ENCODE results near the gene RIBC1. TPM values are rescaled to one million over a fixed set of nuclear protein-coding genes. Genes with fewer than 3 reads are reported as not detected.

The RIBC1 gene
- 1 to 10 TPM; 1.1 to 1.5 TPM for total RNA-seq

- no peak for ATAC-seq
- Mint-ChIP-seq H3K4me3 (peak within 1 kb of the TSS; percentile 86), H3K4me1 (ENCODE audit: low read depth in 2 of 2) (peaks cover 24 to 27% of the 10 kb centered on the region in 2 donors), H3K9me3 (no peaks in the 10 kb centered on the region), H3K27me3 (no peaks in the 10 kb centered on the region), H3K36me3 (peaks cover 5% of the 10 kb centered on the region), H3K27ac (peak within 1 kb of the TSS; percentile 87 to 90)
- DNase-seq (ENCODE audit: low spot score), result no peak
These were observed at the start of gene RIBC1 for GRCh38 chrX:53422861-53423306. RIBC1 (plus strand) TSS chrX:53422873; CDS start chrX:53426277, 3,404 bp downstream.

DNA sequence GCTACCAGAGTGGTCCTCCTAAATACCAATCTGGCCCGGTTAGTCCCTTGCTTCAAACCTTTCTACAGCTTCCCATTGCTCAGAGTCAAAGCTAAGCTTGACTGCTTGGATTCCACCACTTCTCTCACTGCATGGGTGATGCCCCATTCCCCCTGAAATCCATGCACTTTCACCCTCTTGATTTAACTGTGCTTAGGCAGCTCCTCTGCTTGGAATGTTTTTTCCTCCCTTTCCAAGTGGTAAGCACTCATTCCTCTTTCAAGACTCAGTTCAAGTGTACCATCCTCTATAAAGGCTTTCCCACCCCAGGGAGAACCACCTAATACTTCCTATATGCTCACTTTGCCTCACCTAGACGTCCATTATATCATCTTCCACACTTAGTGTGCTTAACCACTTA, 49.4 kb upstream of the RIBC1 start:
- Mint-ChIP-seq H3K9me3 (no peaks in the 10 kb centered on the region), H3K27ac (no peak overlapping the region), H3K4me3 (no peak overlapping the region), H3K27me3 (no peaks in the 10 kb centered on the region), H3K4me1 (ENCODE audit: low read depth in 2 of 2) (peaks cover 6 to 9% of the 10 kb centered on the region in 2 donors), H3K36me3 (peaks cover 7% of the 10 kb centered on the region)
- ATAC-seq, result no peak
- no peak for DNase-seq (ENCODE audit: low spot score)

DNA sequence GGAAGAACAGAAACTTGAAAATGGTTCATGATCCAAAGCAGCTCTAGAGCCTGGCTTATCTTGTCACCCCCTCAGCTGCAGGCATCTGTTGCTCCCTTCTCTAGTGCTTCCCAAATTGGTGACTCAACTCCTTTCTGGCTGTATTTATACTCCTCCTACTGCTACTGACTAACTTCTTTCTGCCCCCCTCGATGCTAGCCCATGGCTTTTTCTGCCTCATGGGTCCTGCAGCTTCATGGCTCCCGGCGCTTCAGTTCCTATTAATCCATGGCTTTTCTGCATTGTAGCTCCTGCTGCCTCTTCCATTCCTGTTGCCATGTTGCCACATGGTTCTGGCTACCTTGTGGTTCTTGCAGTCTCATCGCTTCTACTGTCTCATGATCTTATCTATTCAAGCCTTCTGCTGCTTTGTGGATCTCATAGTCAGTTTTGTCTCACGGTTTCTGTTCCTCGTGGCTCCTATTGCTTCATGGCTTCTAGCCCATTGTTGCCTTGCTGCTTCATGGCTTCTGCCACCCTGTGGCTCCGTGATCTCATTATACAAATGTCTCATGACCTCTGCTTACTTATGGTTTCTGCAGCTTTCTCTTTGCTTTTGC, 48.4 kb upstream of the RIBC1 start:
- Mint-ChIP-seq H3K36me3 (peaks cover 9% of the 10 kb centered on the region), H3K27me3 (no peaks in the 10 kb centered on the region), H3K9me3 (no peaks in the 10 kb centered on the region), H3K27ac (no peak overlapping the region), H3K4me1 (ENCODE audit: low read depth in 2 of 2) (peaks cover 6 to 9% of the 10 kb centered on the region in 2 donors), H3K4me3 (no peak overlapping the region)
- DNase-seq (ENCODE audit: low spot score), result no peak
- no peak for ATAC-seq

DNA sequence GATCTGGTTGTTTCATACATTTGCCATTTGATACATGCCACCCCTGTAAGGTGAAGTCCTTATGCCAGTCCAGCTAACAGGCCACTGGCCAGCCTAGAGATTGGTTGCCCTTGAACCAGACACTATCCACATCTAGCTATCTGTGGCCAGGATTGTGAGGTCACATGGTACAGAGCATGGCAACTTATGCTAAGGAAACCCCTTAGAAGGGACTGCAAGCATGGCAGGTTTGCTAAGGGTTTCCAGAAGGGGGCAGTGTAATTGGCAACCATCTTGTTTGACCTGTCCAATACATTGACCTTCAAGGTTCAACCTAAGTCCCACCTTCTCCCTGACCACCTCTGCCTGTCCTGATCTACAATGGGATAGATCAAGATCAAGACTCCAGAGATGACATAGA, 47.8 kb upstream of the RIBC1 start:
- no peak for DNase-seq (ENCODE audit: low spot score)
- H3K4me1 Mint-ChIP-seq (ENCODE audit: low read depth in 2 of 2), result peaks cover 6 to 9% of the 10 kb centered on the region in 2 donors
- peaks cover 9% of the 10 kb centered on the region for H3K36me3 Mint-ChIP-seq
- H3K9me3 Mint-ChIP-seq, result no peaks in the 10 kb centered on the region
- H3K27ac Mint-ChIP-seq, result no peak overlapping the region
- no peak overlapping the region for H3K4me3 Mint-ChIP-seq
- no peaks in the 10 kb centered on the region for H3K27me3 Mint-ChIP-seq
- no peak for ATAC-seq

DNA sequence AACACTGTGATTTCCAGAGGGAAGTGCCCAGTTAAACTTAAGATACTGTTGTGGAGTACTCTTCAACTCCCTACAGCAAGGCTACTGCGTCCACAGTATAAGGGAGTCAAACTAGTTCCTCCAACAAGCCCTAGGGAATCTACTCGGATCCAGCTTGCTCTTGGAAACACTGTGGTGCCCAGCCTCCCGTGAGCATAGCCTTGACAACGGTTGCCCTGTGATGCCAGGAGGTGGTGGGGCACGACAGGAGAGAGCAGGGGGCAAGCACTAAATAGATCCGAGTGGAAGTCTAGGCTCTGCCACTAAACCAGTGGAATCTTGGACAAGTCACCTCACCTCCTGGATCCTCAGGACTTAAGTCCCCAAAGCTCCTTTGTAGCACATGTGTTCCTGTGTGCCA, 45.8 kb upstream of the RIBC1 start:
- Mint-ChIP-seq H3K4me1 (ENCODE audit: low read depth in 2 of 2) (peaks cover 6 to 14% of the 10 kb centered on the region in 2 donors), H3K27ac (no peak overlapping the region), H3K36me3 (peaks cover 9% of the 10 kb centered on the region)

GRCh38 chrX:53377464-53377863, 45.2 kb upstream of the RIBC1 start:
- ATAC-seq (no peak), DNase-seq (ENCODE audit: low spot score) (no peak)
- Mint-ChIP-seq H3K9me3 (no peaks in the 10 kb centered on the region), H3K4me3 (no peak overlapping the region), H3K27ac (no peak overlapping the region), H3K4me1 (ENCODE audit: low read depth in 2 of 2) (peaks cover 6 to 14% of the 10 kb centered on the region in 2 donors), H3K36me3 (peaks cover 9% of the 10 kb centered on the region), H3K27me3 (no peaks in the 10 kb centered on the region)

More for the DNA sequence above, 45.8 kb upstream of the RIBC1 start:
- DNase-seq (ENCODE audit: low spot score) (no peak), ATAC-seq (no peak)
- no peaks in the 10 kb centered on the region for H3K27me3 Mint-ChIP-seq
- no peaks in the 10 kb centered on the region for H3K9me3 Mint-ChIP-seq
- no peak overlapping the region for H3K4me3 Mint-ChIP-seq

- Mint-ChIP-seq H3K9me3 (no peaks in the 10 kb centered on the region), H3K4me3 (no peak overlapping the region), H3K4me1 (ENCODE audit: low read depth in 2 of 2) (peaks cover 6 to 14% of the 10 kb centered on the region in 2 donors), H3K27me3 (no peaks in the 10 kb centered on the region), H3K36me3 (peaks cover 9% of the 10 kb centered on the region), H3K27ac (no peak overlapping the region)
- ATAC-seq (no peak), DNase-seq (ENCODE audit: low spot score) (no peak)
These were observed 43.5 kb upstream of the RIBC1 start for GRCh38 chrX:53379008-53379710.

DNA sequence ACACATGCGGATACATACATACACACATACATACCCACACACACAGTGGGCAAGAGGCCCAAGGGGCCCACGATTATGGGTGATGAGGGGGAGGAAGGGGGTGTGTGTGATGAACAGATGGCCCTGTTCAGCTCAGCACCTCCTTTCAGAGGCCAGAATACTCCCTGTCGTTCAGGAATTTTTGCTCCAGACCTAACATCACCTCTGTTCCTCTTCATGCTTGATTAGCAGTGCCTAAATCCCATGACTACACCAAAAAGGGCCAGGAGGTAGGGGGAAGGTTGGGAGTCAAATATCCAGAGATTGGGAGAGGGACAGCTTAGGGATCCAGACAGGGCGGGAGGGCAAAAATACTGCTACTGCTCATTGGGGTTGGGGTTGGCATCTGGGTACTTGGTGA, 42.9 kb upstream of the RIBC1 start:
- ATAC-seq (no peak), DNase-seq (ENCODE audit: low spot score) (no peak)
- no peaks in the 10 kb centered on the region for H3K27me3 Mint-ChIP-seq
- no peak overlapping the region for H3K4me3 Mint-ChIP-seq
- no peaks in the 10 kb centered on the region for H3K9me3 Mint-ChIP-seq
- H3K4me1 Mint-ChIP-seq (ENCODE audit: low read depth in 2 of 2), result peaks cover 0 to 8% of the 10 kb centered on the region in 2 donors
- H3K27ac Mint-ChIP-seq, result no peak overlapping the region
- peaks cover 9% of the 10 kb centered on the region for H3K36me3 Mint-ChIP-seq

- Mint-ChIP-seq H3K27ac (no peak overlapping the region), H3K4me1 (ENCODE audit: low read depth in 2 of 2) (peaks cover 0 to 5% of the 10 kb centered on the region in 2 donors), H3K9me3 (no peaks in the 10 kb centered on the region), H3K4me3 (no peak overlapping the region), H3K27me3 (no peaks in the 10 kb centered on the region), H3K36me3 (no peaks in the 10 kb centered on the region)
- DNase-seq (ENCODE audit: low spot score) (no peak), ATAC-seq (no peak)
These were observed 39.1 kb upstream of the RIBC1 start for GRCh38 chrX:53383376-53384076.

- Mint-ChIP-seq H3K27me3 (no peaks in the 10 kb centered on the region), H3K9me3 (no peaks in the 10 kb centered on the region), H3K4me1 (ENCODE audit: low read depth in 2 of 2) (peaks cover 0 to 3% of the 10 kb centered on the region in 2 donors), H3K36me3 (peaks cover 19% of the 10 kb centered on the region), H3K27ac (no peak overlapping the region), H3K4me3 (no peak overlapping the region)
- ATAC-seq, result no peak
- no peak for DNase-seq (ENCODE audit: low spot score)
These were observed 26.9 kb upstream of the RIBC1 start for GRCh38 chrX:53395605-53396298.

- DNase-seq (ENCODE audit: low spot score) (no peak), ATAC-seq (no peak)
- Mint-ChIP-seq H3K9me3 (no peaks in the 10 kb centered on the region), H3K27me3 (no peaks in the 10 kb centered on the region), H3K4me1 (ENCODE audit: low read depth in 2 of 2) (peaks cover 0 to 3% of the 10 kb centered on the region in 2 donors), H3K4me3 (no peak overlapping the region), H3K27ac (no peak overlapping the region), H3K36me3 (peaks cover 32% of the 10 kb centered on the region)
These were observed 24.5 kb upstream of the RIBC1 start for GRCh38 chrX:53398216-53398615.

GRCh38 chrX:53403535-53403934, 19.1 kb upstream of the RIBC1 start:
- Mint-ChIP-seq H3K36me3 (peaks cover 24% of the 10 kb centered on the region), H3K4me1 (ENCODE audit: low read depth in 2 of 2) (no peaks in the 10 kb centered on the region), H3K27ac (no peak overlapping the region), H3K4me3 (no peak overlapping the region), H3K27me3 (no peaks in the 10 kb centered on the region), H3K9me3 (no peaks in the 10 kb centered on the region)
- ATAC-seq (no peak), DNase-seq (ENCODE audit: low spot score) (no peak)

- Mint-ChIP-seq H3K27ac (no peak overlapping the region), H3K4me1 (ENCODE audit: low read depth in 2 of 2) (peaks cover 1 to 9% of the 10 kb centered on the region in 2 donors)
These were observed 10.2 kb upstream of the RIBC1 start for GRCh38 chrX:53412446-53412845.

More at GRCh38 chrX:53412446-53412845, 10.2 kb upstream of the RIBC1 start:
- Mint-ChIP-seq H3K27me3 (no peaks in the 10 kb centered on the region), H3K36me3 (peaks cover 21% of the 10 kb centered on the region), H3K4me3 (no peak overlapping the region), H3K9me3 (no peaks in the 10 kb centered on the region)
- no peak for ATAC-seq
- no peak for DNase-seq (ENCODE audit: low spot score)
